Osteoblast (primary cell): ENCODE data around the gene ATOH8. TPM values are rescaled to one million over a fixed set of nuclear protein-coding genes. Genes with fewer than 3 reads are reported as not detected.

Experiments
- DNase-seq: peaks from one replicate; pipeline ENCODE4 v3.0.0; 2011; ENCODE audit warnings: low spot score, mixed read lengths; ENCODE audit not compliant: insufficient read length; ENCODE audit errors: missing footprints
- H2AFZ ChIP-seq: 2 replicates; pipeline ENCODE4 v1.6.0; 2011; ENCODE audit warnings: mild to moderate bottlenecking, low read length
- H3K27ac ChIP-seq: 2 replicates; pipeline ENCODE4 v1.5.1; 2011; ENCODE audit warnings: mild to moderate bottlenecking, low read depth, low read length, moderate library complexity
- H3K27me3 ChIP-seq: 2 replicates; pipeline ENCODE4 v1.6.0; 2012; ENCODE audit warnings: mild to moderate bottlenecking, control low read depth, inconsistent platforms, low read length, moderate library complexity; ENCODE audit not compliant: insufficient read depth
- H3K36me3 ChIP-seq: 2 replicates; pipeline ENCODE4 v1.5.1; 2011; ENCODE audit warnings: mild to moderate bottlenecking, low read length, control low read depth, moderate library complexity; ENCODE audit not compliant: insufficient read depth
- H3K4me1 ChIP-seq: 2 replicates; pipeline ENCODE4 v1.5.1; 2011; ENCODE audit warnings: mild to moderate bottlenecking, low read length, control low read depth, moderate library complexity; ENCODE audit not compliant: insufficient read depth
- H3K4me2 ChIP-seq: 2 replicates; pipeline ENCODE4 v1.6.0; 2011; ENCODE audit warnings: mild to moderate bottlenecking, low read length; ENCODE audit not compliant: insufficient read depth
- H3K4me3 ChIP-seq: fragments of 200-600 bp; sonication (generic); 3 replicates; pipeline ENCODE4 v1.5.1; 2012; ENCODE audit warnings: mild to moderate bottlenecking, low read length, inconsistent platforms; ENCODE audit not compliant: insufficient read depth
- H3K79me2 ChIP-seq: 2 replicates; pipeline ENCODE4 v1.6.0; 2012; ENCODE audit warnings: mild to moderate bottlenecking, low read length, control low read depth, inconsistent platforms; ENCODE audit not compliant: insufficient read depth
- H3K9me3 ChIP-seq: 2 replicates; pipeline ENCODE4 v1.5.1; 2011; ENCODE audit warnings: low read depth, low read length, control low read depth
- H4K20me1 ChIP-seq: 2 replicates; pipeline ENCODE4 v1.6.0; 2012; ENCODE audit warnings: mild to moderate bottlenecking, low read length, control low read depth; ENCODE audit not compliant: insufficient read depth
- total RNA-seq: library from RNA; depleted of rRNA; stranded (reverse); fragments of >200 nt; gene quantifications from 2 replicates; pipeline ENCODE4 v1.2.3, GENCODE V29; 2012
- TF ChIP-seq, protein P1 (sequence below): IDR thresholded peaks from 2 replicates; pipeline ENCODE4 v1.5.1; 2011; ENCODE audit warnings: mild to moderate bottlenecking, low read depth, low read length, moderate library complexity; ENCODE audit errors: extremely low read depth

Gene ATOH8
- total RNA-seq, 1 donor = 35.1 TPM

GRCh38 chr2:85806358-85807118, 52.7 kb downstream of the ATOH8 start:
- TF ChIP-seq, protein P1, sequence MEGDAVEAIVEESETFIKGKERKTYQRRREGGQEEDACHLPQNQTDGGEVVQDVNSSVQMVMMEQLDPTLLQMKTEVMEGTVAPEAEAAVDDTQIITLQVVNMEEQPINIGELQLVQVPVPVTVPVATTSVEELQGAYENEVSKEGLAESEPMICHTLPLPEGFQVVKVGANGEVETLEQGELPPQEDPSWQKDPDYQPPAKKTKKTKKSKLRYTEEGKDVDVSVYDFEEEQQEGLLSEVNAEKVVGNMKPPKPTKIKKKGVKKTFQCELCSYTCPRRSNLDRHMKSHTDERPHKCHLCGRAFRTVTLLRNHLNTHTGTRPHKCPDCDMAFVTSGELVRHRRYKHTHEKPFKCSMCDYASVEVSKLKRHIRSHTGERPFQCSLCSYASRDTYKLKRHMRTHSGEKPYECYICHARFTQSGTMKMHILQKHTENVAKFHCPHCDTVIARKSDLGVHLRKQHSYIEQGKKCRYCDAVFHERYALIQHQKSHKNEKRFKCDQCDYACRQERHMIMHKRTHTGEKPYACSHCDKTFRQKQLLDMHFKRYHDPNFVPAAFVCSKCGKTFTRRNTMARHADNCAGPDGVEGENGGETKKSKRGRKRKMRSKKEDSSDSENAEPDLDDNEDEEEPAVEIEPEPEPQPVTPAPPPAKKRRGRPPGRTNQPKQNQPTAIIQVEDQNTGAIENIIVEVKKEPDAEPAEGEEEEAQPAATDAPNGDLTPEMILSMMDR = no peak
- no peak for DNase-seq
- no peaks in the 10 kb centered on the region for H3K9me3 ChIP-seq
- H3K27ac ChIP-seq = no peak overlapping the region
- H3K4me3 ChIP-seq = no peak overlapping the region
- no peaks in the 10 kb centered on the region for H3K27me3 ChIP-seq
- H3K4me2 ChIP-seq = no peak overlapping the region
- H3K36me3 ChIP-seq = no peaks in the 10 kb centered on the region
- H4K20me1 ChIP-seq = no peaks in the 10 kb centered on the region
- H3K79me2 ChIP-seq = no peaks in the 10 kb centered on the region
- no peak overlapping the region for H2AFZ ChIP-seq
- H3K4me1 ChIP-seq = peaks cover 3% of the 10 kb centered on the region

DNA sequence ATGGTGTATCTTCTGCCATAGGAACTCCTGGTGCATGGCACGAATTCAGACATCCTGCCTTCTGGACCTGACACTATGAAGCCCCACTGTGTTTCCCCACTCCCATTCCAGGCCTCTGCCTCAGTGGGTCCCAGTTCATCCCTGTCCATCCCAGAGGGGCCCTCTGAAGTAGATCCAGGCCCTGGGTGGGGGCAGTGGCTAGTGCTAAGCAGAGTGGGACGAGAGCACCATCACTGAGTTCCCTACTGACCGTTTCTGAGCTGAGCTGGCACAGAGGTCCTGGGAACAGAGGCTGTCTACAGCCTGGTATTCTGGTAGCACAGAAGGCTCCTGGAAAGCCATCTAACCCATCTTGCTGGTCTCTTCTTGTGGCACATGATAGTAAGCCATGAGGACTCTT, 54.0 kb downstream of the ATOH8 start:
- no peak for DNase-seq
- Histone ChIP-seq H3K79me2 (no peaks in the 10 kb centered on the region), H3K4me2 (no peak overlapping the region), H3K36me3 (no peaks in the 10 kb centered on the region), H3K4me1 (peaks cover 12% of the 10 kb centered on the region), H3K27me3 (no peaks in the 10 kb centered on the region), H3K27ac (no peak overlapping the region), H3K9me3 (no peaks in the 10 kb centered on the region), H3K4me3 (no peak overlapping the region), H2AFZ (no peak overlapping the region), H4K20me1 (no peaks in the 10 kb centered on the region)
- TF ChIP-seq, protein P1 = no peak

- TF ChIP-seq, protein P1 = no peak
- no peak for DNase-seq
- peak overlapping the region; percentile 71 for H2AFZ ChIP-seq
- H3K4me3 ChIP-seq = no peak overlapping the region
- H3K36me3 ChIP-seq = no peaks in the 10 kb centered on the region
- H3K4me2 ChIP-seq = peak overlapping the region; percentile 36
- no peaks in the 10 kb centered on the region for H3K9me3 ChIP-seq
- H3K79me2 ChIP-seq = no peaks in the 10 kb centered on the region
- peak overlapping the region; percentile 29 for H3K27ac ChIP-seq
- H4K20me1 ChIP-seq = no peaks in the 10 kb centered on the region
- no peaks in the 10 kb centered on the region for H3K27me3 ChIP-seq
- H3K4me1 ChIP-seq = peaks cover 12% of the 10 kb centered on the region
Observed at GRCh38 chr2:85810371-85811179, 56.8 kb downstream of the ATOH8 start.
